HEK293 (cell line): Measurements from ENCODE around the gene BTBD6.

Source experiments
- CTCF ChIA-PET: fragments of 350-600 bp; formaldehyde crosslinking; extraction: SDS; loops from one replicate; lab custom pipeline; 2021; ENCODE audit warnings: antibody characterized with exemption; lab: Yijun Ruan, JAX
- POLR2A ChIA-PET: fragments of 300-600 bp; formaldehyde crosslinking; extraction: SDS; loops from one replicate; lab custom pipeline; 2020; ENCODE audit warnings: antibody characterized with exemption, inconsistent platforms; lab: Yijun Ruan, JAX
- H3K27ac ChIP-seq: fragments of 200-500 bp; sonication (Bioruptor generic); 2 replicates; pipeline ENCODE4 v1.5.1; 2014; ENCODE audit warnings: low read depth, low read length, control low read depth, inconsistent platforms; ENCODE audit errors: extremely low read depth
- H3K36me3 ChIP-seq, 2 experiments: fragments of 200-500 bp in 1 of 2; sonication (Bioruptor generic) in 1 of 2; 1 replicate in 1 of 2; 2 replicates in 1 of 2; pipeline ENCODE4 v1.5.1; 2014 to 2017; ENCODE audit warnings: inconsistent platforms in 2 of 2, low read length in 2 of 2; ENCODE audit not compliant: control insufficient read depth in 2 of 2, insufficient read depth in 1 of 2
- H3K4me1 ChIP-seq: fragments of 200-500 bp; sonication (Bioruptor generic); 2 replicates; pipeline ENCODE4 v1.5.1; 2014; ENCODE audit warnings: mild to moderate bottlenecking, low read length, inconsistent platforms; ENCODE audit not compliant: control insufficient read depth, insufficient read depth
- H3K4me3 ChIP-seq: 2 replicates; pipeline ENCODE4 v1.5.1; 2011; ENCODE audit warnings: low read depth, mild to moderate bottlenecking, control low read depth, low read length, moderate library complexity
- H3K9me3 ChIP-seq: fragments of 200-500 bp; sonication (Bioruptor generic); 2 replicates; pipeline ENCODE4 v1.5.1; 2014; ENCODE audit warnings: low read depth, low read length, inconsistent platforms; ENCODE audit not compliant: control insufficient read depth, insufficient read depth
- GFI1B ChIP-seq: fragments of 450-650 bp; formaldehyde crosslinking; IDR thresholded peaks from 2 replicates; pipeline ENCODE4 v1.5.1; 2016; ENCODE audit warnings: missing biosample characterization, missing genetic modification characterization
- GLI4 ChIP-seq: fragments of 450-650 bp; formaldehyde crosslinking; IDR thresholded peaks from 2 replicates; pipeline ENCODE4 v1.5.1; 2016; ENCODE audit warnings: missing biosample characterization, missing genetic modification characterization
- GLIS2 ChIP-seq: fragments of 450-650 bp; formaldehyde crosslinking; IDR thresholded peaks from 2 replicates; pipeline ENCODE4 v1.5.1; 2016; ENCODE audit warnings: missing biosample characterization, missing genetic modification characterization
- KLF8 ChIP-seq: fragments of 450-650 bp; formaldehyde crosslinking; IDR thresholded peaks from 2 replicates; pipeline ENCODE4 v1.5.1; 2016; ENCODE audit warnings: missing biosample characterization, missing genetic modification characterization
- SCRT2 ChIP-seq: fragments of 450-650 bp; formaldehyde crosslinking; IDR thresholded peaks from 2 replicates; pipeline ENCODE4 v1.5.1; 2016; ENCODE audit warnings: missing biosample characterization, missing genetic modification characterization
- SP7 ChIP-seq: fragments of 450-650 bp; formaldehyde crosslinking; IDR thresholded peaks from 2 replicates; pipeline ENCODE4 v1.5.1; 2016; ENCODE audit warnings: missing biosample characterization, missing genetic modification characterization
- ZBTB21 ChIP-seq: fragments of 450-650 bp; formaldehyde crosslinking; IDR thresholded peaks from 2 replicates; pipeline ENCODE4 v1.5.1; 2017; ENCODE audit warnings: missing biosample characterization, missing genetic modification characterization
- ZNF146 ChIP-seq: fragments of 450-650 bp; formaldehyde crosslinking; IDR thresholded peaks from 2 replicates; pipeline ENCODE4 v1.5.1; 2016; ENCODE audit warnings: missing biosample characterization, missing genetic modification characterization
- ZNF157 ChIP-seq: fragments of 450-650 bp; formaldehyde crosslinking; IDR thresholded peaks from 2 replicates; pipeline ENCODE4 v1.5.1; 2016; ENCODE audit warnings: missing biosample characterization, missing genetic modification characterization
- ZNF16 ChIP-seq: fragments of 450-650 bp; formaldehyde crosslinking; IDR thresholded peaks from 2 replicates; pipeline ENCODE4 v1.5.1; 2016; ENCODE audit warnings: low read depth, missing biosample characterization, missing genetic modification characterization
- ZNF19 ChIP-seq: fragments of 450-650 bp; formaldehyde crosslinking; IDR thresholded peaks from 2 replicates; pipeline ENCODE4; 2016; ENCODE audit warnings: missing biosample characterization, missing genetic modification characterization, low read depth
- ZNF2 ChIP-seq: fragments of 450-650 bp; formaldehyde crosslinking; IDR thresholded peaks from 2 replicates; pipeline ENCODE4 v1.5.1; 2016; ENCODE audit warnings: missing biosample characterization, missing genetic modification characterization
- ZNF23 ChIP-seq: fragments of 450-650 bp; formaldehyde crosslinking; IDR thresholded peaks from 2 replicates; pipeline ENCODE4 v1.5.1; 2016; ENCODE audit warnings: missing biosample characterization, missing genetic modification characterization, borderline replicate concordance
- ZNF24 ChIP-seq: fragments of 450-650 bp; formaldehyde crosslinking; IDR thresholded peaks from 2 replicates; pipeline ENCODE4 v1.5.1; 2016; ENCODE audit warnings: missing biosample characterization, missing genetic modification characterization
- ZNF394 ChIP-seq: fragments of 450-650 bp; formaldehyde crosslinking; IDR thresholded peaks from 2 replicates; pipeline ENCODE4 v1.5.1; 2016; ENCODE audit warnings: missing biosample characterization, missing genetic modification characterization, mild to moderate bottlenecking, moderate library complexity, borderline replicate concordance
- ZNF426 ChIP-seq: fragments of 450-650 bp; formaldehyde crosslinking; IDR thresholded peaks from 2 replicates; pipeline ENCODE4 v1.5.1; 2017; ENCODE audit warnings: missing biosample characterization, missing genetic modification characterization, mild to moderate bottlenecking, inconsistent platforms, moderate library complexity
- ZNF548 ChIP-seq: fragments of 450-650 bp; formaldehyde crosslinking; IDR thresholded peaks from 2 replicates; pipeline ENCODE4 v1.5.1; 2016; ENCODE audit warnings: missing biosample characterization, missing genetic modification characterization
- ZNF549 ChIP-seq: fragments of 450-650 bp; IDR thresholded peaks from 2 replicates; pipeline ENCODE4 v1.5.1; 2018; ENCODE audit warnings: missing biosample characterization, missing genetic modification characterization, mild to moderate bottlenecking, inconsistent platforms, moderate library complexity
- ZNF596 ChIP-seq: fragments of 450-650 bp; IDR thresholded peaks from 2 replicates; pipeline ENCODE4 v1.5.0; 2018; ENCODE audit warnings: missing biosample characterization, mild to moderate bottlenecking, missing genetic modification characterization, moderate library complexity
- ZNF600 ChIP-seq: fragments of 450-650 bp; formaldehyde crosslinking; IDR thresholded peaks from 2 replicates; pipeline ENCODE4 v1.5.1; 2016; ENCODE audit warnings: missing biosample characterization, missing genetic modification characterization
- ZNF626 ChIP-seq: fragments of 450-650 bp; sonication (Bioruptor Pico); formaldehyde crosslinking; IDR thresholded peaks from 2 replicates; pipeline ENCODE4 v1.5.1; 2018; ENCODE audit warnings: missing biosample characterization, missing genetic modification characterization, inconsistent platforms
- ZNF654 ChIP-seq: fragments of 450-650 bp; formaldehyde crosslinking; IDR thresholded peaks from 2 replicates; pipeline ENCODE4 v1.5.1; 2016; ENCODE audit warnings: low read depth, missing biosample characterization, missing genetic modification characterization
- ZNF658 ChIP-seq: fragments of 450-650 bp; formaldehyde crosslinking; IDR thresholded peaks from 2 replicates; pipeline ENCODE4; 2016; ENCODE audit warnings: missing biosample characterization, missing genetic modification characterization
- ZNF670 ChIP-seq: fragments of 450-650 bp; formaldehyde crosslinking; IDR thresholded peaks from 2 replicates; pipeline ENCODE4 v1.5.1; 2016; ENCODE audit warnings: missing biosample characterization, missing genetic modification characterization, low read depth
- ZNF777 ChIP-seq: fragments of 450-650 bp; formaldehyde crosslinking; IDR thresholded peaks from 2 replicates; pipeline ENCODE4 v1.5.1; 2017; ENCODE audit warnings: missing biosample characterization, missing genetic modification characterization, borderline replicate concordance
- ZNF785 ChIP-seq: fragments of 450-650 bp; formaldehyde crosslinking; IDR thresholded peaks from 2 replicates; pipeline ENCODE4 v1.5.1; 2016; ENCODE audit warnings: missing biosample characterization, missing genetic modification characterization
- ZNF830 ChIP-seq: fragments of 450-650 bp; IDR thresholded peaks from 2 replicates; pipeline ENCODE4 v1.5.0; 2018; ENCODE audit warnings: missing biosample characterization, missing genetic modification characterization, low read depth, mild to moderate bottlenecking, moderate library complexity
- TF ChIP-seq, protein P1 (sequence below): fragments of 450-650 bp; formaldehyde crosslinking; IDR thresholded peaks from 2 replicates; pipeline ENCODE4 v1.5.1; 2016; ENCODE audit warnings: missing biosample characterization, missing genetic modification characterization
- TF ChIP-seq, protein P2 (sequence below): fragments of 450-650 bp; formaldehyde crosslinking; IDR thresholded peaks from 2 replicates; pipeline ENCODE4 v1.5.0; 2017; ENCODE audit warnings: missing biosample characterization, missing genetic modification characterization, borderline replicate concordance
- TF ChIP-seq, protein P3 (sequence below): fragments of 450-650 bp; formaldehyde crosslinking; IDR thresholded peaks from 2 replicates; pipeline ENCODE4 v1.5.1; 2016; ENCODE audit warnings: missing biosample characterization, missing genetic modification characterization
- TF ChIP-seq, protein P4 (sequence below): fragments of 450-650 bp; formaldehyde crosslinking; IDR thresholded peaks from 2 replicates; pipeline ENCODE4 v1.5.1; 2016; ENCODE audit warnings: missing biosample characterization, missing genetic modification characterization

Gene BTBD6

DNA sequence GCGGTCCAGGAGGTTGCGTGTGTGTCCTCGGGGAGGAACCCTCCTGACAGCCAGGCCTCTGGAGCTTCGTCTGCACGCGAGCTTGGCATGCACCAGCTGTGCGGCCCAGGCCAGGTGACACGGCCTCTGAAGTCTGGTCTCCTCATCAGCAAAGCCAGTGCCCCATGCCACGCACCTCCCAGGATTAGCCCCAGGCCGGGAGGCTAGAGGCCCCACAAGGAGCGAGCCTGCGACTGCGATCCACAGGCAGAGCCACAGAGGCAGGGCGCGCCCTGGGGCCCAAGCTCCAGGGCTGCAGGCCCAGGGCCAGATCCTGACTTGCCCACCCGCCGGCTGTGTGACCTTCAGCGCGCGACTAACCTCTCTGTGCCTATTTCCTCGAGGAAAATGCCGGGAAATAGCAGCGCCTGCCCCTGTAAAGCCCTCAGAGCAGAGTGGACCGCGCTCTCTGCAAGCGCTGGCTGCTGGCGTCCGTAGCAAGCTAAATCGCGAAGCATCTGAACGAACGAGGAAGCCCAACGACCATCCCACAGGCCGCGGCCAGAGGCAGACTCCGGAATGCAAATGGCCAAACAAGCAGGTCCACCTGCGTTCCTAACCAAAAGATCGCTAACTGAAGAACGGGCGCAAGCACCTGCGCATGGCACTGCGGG is 492 bp upstream of the BTBD6 start:
- POLR2A ChIA-PET = interaction anchor here (1.3 to 1.5 kb wide), 4 partner anchors 24 to 83 kb away, joined by 3 to 7 read pairs (median 4); partner anchors contain the start of gene BRF1
- peaks cover 4 to 50% of the 10 kb centered on the region in 2 experiments; a peak in 2 of 3 replicates for H3K36me3 ChIP-seq
- H3K27ac ChIP-seq = peak overlapping the region; percentile 52; the same call in 1 of the 2 replicates
- no peak for TF ChIP-seq ZNF23 (tag by site-specific recombination)
- no peak for TF ChIP-seq ZNF830 (tag by site-specific recombination)
- TF ChIP-seq ZNF549 (tag by site-specific recombination) = no peak
- no peak for TF ChIP-seq ZNF24 (tag by site-specific recombination)
- TF ChIP-seq ZNF670 = no peak
- no peak for TF ChIP-seq KLF8
- TF ChIP-seq ZNF19 (tag by site-specific recombination) = no peak
- TF ChIP-seq, protein P1, sequence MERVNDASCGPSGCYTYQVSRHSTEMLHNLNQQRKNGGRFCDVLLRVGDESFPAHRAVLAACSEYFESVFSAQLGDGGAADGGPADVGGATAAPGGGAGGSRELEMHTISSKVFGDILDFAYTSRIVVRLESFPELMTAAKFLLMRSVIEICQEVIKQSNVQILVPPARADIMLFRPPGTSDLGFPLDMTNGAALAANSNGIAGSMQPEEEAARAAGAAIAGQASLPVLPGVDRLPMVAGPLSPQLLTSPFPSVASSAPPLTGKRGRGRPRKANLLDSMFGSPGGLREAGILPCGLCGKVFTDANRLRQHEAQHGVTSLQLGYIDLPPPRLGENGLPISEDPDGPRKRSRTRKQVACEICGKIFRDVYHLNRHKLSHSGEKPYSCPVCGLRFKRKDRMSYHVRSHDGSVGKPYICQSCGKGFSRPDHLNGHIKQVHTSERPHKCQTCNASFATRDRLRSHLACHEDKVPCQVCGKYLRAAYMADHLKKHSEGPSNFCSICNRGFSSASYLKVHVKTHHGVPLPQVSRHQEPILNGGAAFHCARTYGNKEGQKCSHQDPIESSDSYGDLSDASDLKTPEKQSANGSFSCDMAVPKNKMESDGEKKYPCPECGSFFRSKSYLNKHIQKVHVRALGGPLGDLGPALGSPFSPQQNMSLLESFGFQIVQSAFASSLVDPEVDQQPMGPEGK (tag by site-specific recombination) = 0 out of 2 replicates have a peak, but pooled peaks have one; percentile 26
- TF ChIP-seq ZNF157 (tag by site-specific recombination) = no peak
- TF ChIP-seq ZNF2 (tag by site-specific recombination) = peak; percentile 59; the same call in 1 of the 2 replicates
- no peak for TF ChIP-seq ZNF548 (tag by site-specific recombination)
- no peak for TF ChIP-seq ZNF777 (tag by site-specific recombination)
- no peak for TF ChIP-seq ZBTB21
- no peak for TF ChIP-seq GFI1B (tag by site-specific recombination)
- TF ChIP-seq, protein P2, sequence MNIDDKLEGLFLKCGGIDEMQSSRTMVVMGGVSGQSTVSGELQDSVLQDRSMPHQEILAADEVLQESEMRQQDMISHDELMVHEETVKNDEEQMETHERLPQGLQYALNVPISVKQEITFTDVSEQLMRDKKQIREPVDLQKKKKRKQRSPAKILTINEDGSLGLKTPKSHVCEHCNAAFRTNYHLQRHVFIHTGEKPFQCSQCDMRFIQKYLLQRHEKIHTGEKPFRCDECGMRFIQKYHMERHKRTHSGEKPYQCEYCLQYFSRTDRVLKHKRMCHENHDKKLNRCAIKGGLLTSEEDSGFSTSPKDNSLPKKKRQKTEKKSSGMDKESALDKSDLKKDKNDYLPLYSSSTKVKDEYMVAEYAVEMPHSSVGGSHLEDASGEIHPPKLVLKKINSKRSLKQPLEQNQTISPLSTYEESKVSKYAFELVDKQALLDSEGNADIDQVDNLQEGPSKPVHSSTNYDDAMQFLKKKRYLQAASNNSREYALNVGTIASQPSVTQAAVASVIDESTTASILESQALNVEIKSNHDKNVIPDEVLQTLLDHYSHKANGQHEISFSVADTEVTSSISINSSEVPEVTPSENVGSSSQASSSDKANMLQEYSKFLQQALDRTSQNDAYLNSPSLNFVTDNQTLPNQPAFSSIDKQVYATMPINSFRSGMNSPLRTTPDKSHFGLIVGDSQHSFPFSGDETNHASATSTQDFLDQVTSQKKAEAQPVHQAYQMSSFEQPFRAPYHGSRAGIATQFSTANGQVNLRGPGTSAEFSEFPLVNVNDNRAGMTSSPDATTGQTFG (tag by site-specific recombination) = no peak
- TF ChIP-seq ZNF16 (tag by site-specific recombination) = no peak
- TF ChIP-seq, protein P3, sequence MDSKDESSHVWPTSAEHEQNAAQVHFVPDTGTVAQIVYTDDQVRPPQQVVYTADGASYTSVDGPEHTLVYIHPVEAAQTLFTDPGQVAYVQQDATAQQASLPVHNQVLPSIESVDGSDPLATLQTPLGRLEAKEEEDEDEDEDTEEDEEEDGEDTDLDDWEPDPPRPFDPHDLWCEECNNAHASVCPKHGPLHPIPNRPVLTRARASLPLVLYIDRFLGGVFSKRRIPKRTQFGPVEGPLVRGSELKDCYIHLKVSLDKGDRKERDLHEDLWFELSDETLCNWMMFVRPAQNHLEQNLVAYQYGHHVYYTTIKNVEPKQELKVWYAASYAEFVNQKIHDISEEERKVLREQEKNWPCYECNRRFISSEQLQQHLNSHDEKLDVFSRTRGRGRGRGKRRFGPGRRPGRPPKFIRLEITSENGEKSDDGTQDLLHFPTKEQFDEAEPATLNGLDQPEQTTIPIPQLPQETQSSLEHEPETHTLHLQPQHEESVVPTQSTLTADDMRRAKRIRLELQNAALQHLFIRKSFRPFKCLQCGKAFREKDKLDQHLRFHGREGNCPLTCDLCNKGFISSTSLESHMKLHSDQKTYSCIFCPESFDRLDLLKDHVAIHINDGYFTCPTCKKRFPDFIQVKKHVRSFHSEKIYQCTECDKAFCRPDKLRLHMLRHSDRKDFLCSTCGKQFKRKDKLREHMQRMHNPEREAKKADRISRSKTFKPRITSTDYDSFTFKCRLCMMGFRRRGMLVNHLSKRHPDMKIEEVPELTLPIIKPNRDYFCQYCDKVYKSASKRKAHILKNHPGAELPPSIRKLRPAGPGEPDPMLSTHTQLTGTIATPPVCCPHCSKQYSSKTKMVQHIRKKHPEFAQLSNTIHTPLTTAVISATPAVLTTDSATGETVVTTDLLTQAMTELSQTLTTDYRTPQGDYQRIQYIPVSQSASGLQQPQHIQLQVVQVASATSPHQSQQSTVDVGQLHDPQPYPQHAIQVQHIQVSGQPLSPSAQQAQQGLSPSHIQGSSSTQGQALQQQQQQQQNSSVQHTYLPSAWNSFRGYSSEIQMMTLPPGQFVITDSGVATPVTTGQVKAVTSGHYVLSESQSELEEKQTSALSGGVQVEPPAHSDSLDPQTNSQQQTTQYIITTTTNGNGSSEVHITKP (tag by site-specific recombination) = no peak
- no peak for TF ChIP-seq ZNF394 (tag by site-specific recombination)
- TF ChIP-seq ZNF146 (tag by site-specific recombination) = no peak
- TF ChIP-seq ZNF654 (tag by site-specific recombination) = no peak
- TF ChIP-seq, protein P4, sequence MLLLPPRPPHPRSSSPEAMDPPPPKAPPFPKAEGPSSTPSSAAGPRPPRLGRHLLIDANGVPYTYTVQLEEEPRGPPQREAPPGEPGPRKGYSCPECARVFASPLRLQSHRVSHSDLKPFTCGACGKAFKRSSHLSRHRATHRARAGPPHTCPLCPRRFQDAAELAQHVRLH (tag by site-specific recombination) = peak; percentile 72; the same call in 1 of the 2 replicates
- TF ChIP-seq ZNF785 (tag by site-specific recombination) = peak; percentile 41; the same call in 1 of the 2 replicates
- TF ChIP-seq SCRT2 (tag by site-specific recombination) = no peak
- TF ChIP-seq ZNF658 (tag by site-specific recombination) = no peak
- TF ChIP-seq ZNF426 (tag by site-specific recombination) = no peak
- no peak for TF ChIP-seq GLI4 (tag by site-specific recombination)
- 0 out of 2 replicates have a peak, but pooled peaks have one; percentile 22 for TF ChIP-seq SP7 (tag by site-specific recombination)
- no peak for TF ChIP-seq ZNF596 (tag by site-specific recombination)
- TF ChIP-seq ZNF626 = no peak
- TF ChIP-seq GLIS2 (tag by site-specific recombination) = no peak
- TF ChIP-seq ZNF600 (tag by site-specific recombination) = peak; percentile 66

More for the DNA sequence above, 492 bp upstream of the BTBD6 start:
- peak overlapping the region; percentile 55 for H3K4me3 ChIP-seq
- CTCF ChIA-PET = interaction anchor here (0.7 kb wide), 2 partner anchors 45 to 80 kb away, joined by 3 read pairs; no protein-coding TSS in a partner anchor
- no peaks in the 10 kb centered on the region for H3K9me3 ChIP-seq
- H3K4me1 ChIP-seq = peaks cover 6% of the 10 kb centered on the region
